ENCODE measurements around the gene GTF2F2.

GTF2F2 gene

GRCh38 chr13:45332831-45333219 is 212.5 kb downstream of the GTF2F2 start:
- TF ChIP-seq POLR2A (IDR thresholded peaks at IDR 0.05; ENCODE audit: low read depth, low read length) (peak; percentile 40; the same call in 1 of the 2 replicates), POU2F2 (IDR thresholded peaks at IDR 0.05; ENCODE audit: low read depth, low read length) (no peak)
- no peak for DNase-seq (ENCODE audit: insufficient read length, low spot score)
- no peak for FAIRE-seq

- no peak for TF ChIP-seq PAX5 (IDR thresholded peaks at IDR 0.05; ENCODE audit: insufficient read depth, low read length, severe bottlenecking)
- TF ChIP-seq POLR2AphosphoS5 (IDR thresholded peaks at IDR 0.05; ENCODE audit: low read depth, low read length) = no peak
- TF ChIP-seq SPI1 (IDR thresholded peaks at IDR 0.05; ENCODE audit: low read depth, low read length) = no peak
- no peak; the same call in 1 of the 2 replicates for TF ChIP-seq POLR2A (IDR thresholded peaks at IDR 0.05; ENCODE audit: low read depth, low read length)
- TF ChIP-seq POU2F2 (IDR thresholded peaks at IDR 0.05; ENCODE audit: low read depth, low read length) = no peak
- no peak for TF ChIP-seq TAF1 (IDR thresholded peaks at IDR 0.05; ENCODE audit: low read depth, low read length)
- FAIRE-seq (no peak), DNase-seq (ENCODE audit: insufficient read length, low spot score) (no peak)
These were observed 213.1 kb downstream of the GTF2F2 start for GRCh38 chr13:45333251-45333976.
